Spleen (tissue), 11 donors: Measurements from ENCODE around the gene POMT2. TPM values are rescaled to one million over a fixed set of nuclear protein-coding genes. Genes with fewer than 3 reads are reported as not detected.

Source experiments
- DNase-seq: peaks from one replicate; pipeline ENCODE4 v3.0.0-alpha.2; 2020
- H3K27ac ChIP-seq, 8 donors: fragments of 200-600 bp; sonication (generic) in 7 of 8; 1 replicate in 4 of 8; 2 replicates in 4 of 8; pipeline versions ENCODE4 v1.5.0 to v1.8.0; 2016 to 2021; ENCODE audit warnings: inconsistent platforms in 4 of 8, mild to moderate bottlenecking in 4 of 8, moderate library complexity in 1 of 8
- H3K27me3 ChIP-seq, 7 donors: fragments of 200-600 bp; sonication (generic) in 6 of 7; replicated peaks in 1 of 7; 1 replicate in 4 of 7; 2 replicates in 3 of 7; pipeline versions ENCODE4 v1.5.0 to v1.8.0; 2016 to 2021; ENCODE audit warnings: inconsistent platforms in 3 of 7, mild to moderate bottlenecking in 1 of 7
- H3K36me3 ChIP-seq, 6 donors: fragments of 200-600 bp; sonication (generic) in 5 of 6; 1 replicate in 4 of 6; 2 replicates in 2 of 6; pipeline versions ENCODE4 v1.5.0 to v1.8.0; 2016 to 2021; ENCODE audit warnings: inconsistent platforms in 2 of 6
- H3K4me1 ChIP-seq, 6 donors: fragments of 200-600 bp; sonication (generic) in 5 of 6; 1 replicate in 3 of 6; 2 replicates in 3 of 6; pipeline versions ENCODE4 v1.5.0 to v1.8.0; 2016 to 2021; ENCODE audit warnings: inconsistent platforms in 3 of 6
- H3K4me3 ChIP-seq, 8 donors: fragments of 200-600 bp; sonication (generic) in 7 of 8; 1 replicate in 4 of 8; 2 replicates in 4 of 8; pipeline versions ENCODE4 v1.5.0 to v1.8.0; 2016 to 2021; ENCODE audit warnings: inconsistent platforms in 4 of 8, mild to moderate bottlenecking in 4 of 8, moderate library complexity in 2 of 8
- H3K9me3 ChIP-seq, 8 donors: fragments of 200-600 bp; sonication (generic) in 7 of 8; 1 replicate in 4 of 8; 2 replicates in 4 of 8; pipeline versions ENCODE4 v1.5.0 to v1.8.0; 2016 to 2021; ENCODE audit warnings: inconsistent platforms in 4 of 8
- POLR2A ChIP-seq, 3 donors: fragments of 450-650 bp; IDR thresholded peaks; one replicate each; pipeline ENCODE4 v1.5.1; 2017; ENCODE audit warnings: antibody characterized with exemption in 3 of 3, mild to moderate bottlenecking in 1 of 3
- POLR2AphosphoS5 ChIP-seq, 3 donors: sonication (generic); formaldehyde crosslinking; IDR thresholded peaks; one replicate each; pipeline ENCODE4 v1.5.1; 2017; ENCODE audit warnings: antibody characterized with exemption in 3 of 3
- WGBS, 5 donors: extraction: QIAGEN DNeasy Blood & Tissue Kit in 3 of 5; methylation state at CpG; one replicate each; pipeline versions ENCODE4 v1.1.5 to v1.1.7; 2013 to 2018; 5-methylcytosine and 5-hydroxymethylcytosine counted together
- intact Hi-C: fragments of 100-400 bp; cut with DNase I; formaldehyde crosslinking; loops from one replicate; pipeline ENCODE4 v1.15.0; 2023; ENCODE audit warnings: low total_unique reads
- polyA plus RNA-seq, 3 donors: library from polyadenylated mRNA; stranded (reverse); fragments of 200-250 nt; gene quantifications; one replicate each; pipeline ENCODE4 v1.2.1, GENCODE V29; 2013
- total RNA-seq, 7 donors: library from RNA; depleted of rRNA in 3 of 7; stranded (reverse); fragments of >200 nt in 3 of 7; fragmentation: NEBNext Ultra II Directional in 4 of 7; extraction: Animal tissue kit (Norgen Biotek cat#: 25700) in 4 of 7; gene quantifications; one replicate each; pipeline versions ENCODE4 v1.1.0 to v1.2.1, GENCODE V29; 2016 to 2021
- TF ChIP-seq, protein P1 (sequence below), 11 experiments: fragments of 200-600 bp in 7 of 11; fragments of 450-650 bp in 4 of 11; sonication (generic) in 4 of 11; IDR thresholded peaks in 8 of 11; conservative IDR thresholded peaks in 3 of 11; 1 replicate in 7 of 11; 2 replicates in 4 of 11; pipeline versions ENCODE4 v1.4.0 to v1.8.0; 2016 to 2021; ENCODE audit warnings: antibody characterized with exemption in 11 of 11, inconsistent platforms in 4 of 11, mild to moderate bottlenecking in 1 of 11
- donor health status: healthy with polysubstance abuse.
- donor health status: DM: no; HTN: no; CAD: no; lungs with moderate emphysema.
- donor health status: DM: no; HTN: no; CAD: no.
- donor health status: Bipolar disorder and iron deficiency.
- donor health status: healthy.
- donor health status: DM: no; HTN: no; CAD: no.
- donor health status: DM: yes; HTN: yes; CAD: no.

POMT2 gene
- total and polyA plus RNA-seq, 10 donors, result 5.4 to 23.6 (median 16.6) TPM

DNA sequence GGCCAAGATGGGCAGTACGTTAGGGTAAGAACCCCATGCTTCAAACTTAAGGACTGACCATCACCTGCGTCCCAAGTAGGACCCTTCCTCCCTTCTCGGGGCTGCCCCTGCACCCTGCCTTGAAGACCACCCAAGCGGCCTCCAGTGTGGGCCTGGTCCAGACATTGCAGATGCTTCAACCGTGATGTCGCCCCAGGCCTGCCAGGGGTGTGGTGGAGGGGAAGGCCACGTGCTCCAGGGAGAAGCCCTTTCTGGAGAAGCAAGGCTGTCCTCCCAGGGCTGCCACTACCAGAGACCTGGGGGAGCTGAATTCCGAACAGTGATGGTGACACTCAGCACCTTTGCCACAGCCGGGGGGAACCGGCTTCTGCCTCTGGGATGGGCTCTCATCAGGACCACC is 63.0 kb downstream of the POMT2 start:
- DNase-seq, result no peak
- Histone ChIP-seq H3K27ac (no peak overlapping the region), H3K9me3 (no peaks in the 10 kb centered on the region), H3K4me3 (no peak overlapping the region), H3K27me3 (peaks cover 0 to 31% (median 0%) of the 10 kb centered on the region in 7 donors), H3K36me3 (no peaks in the 10 kb centered on the region), H3K4me1 (no peaks in the 10 kb centered on the region)
- 83 to 94% (median 91%) methylated on average over 4 to 10 of the region's 10 CpGs for WGBS, 5 donors
- intact Hi-C loops, result no loop called here
- no peak for TF ChIP-seq POLR2A (IDR thresholded peaks at IDR 0.05)
- TF ChIP-seq, protein P1, sequence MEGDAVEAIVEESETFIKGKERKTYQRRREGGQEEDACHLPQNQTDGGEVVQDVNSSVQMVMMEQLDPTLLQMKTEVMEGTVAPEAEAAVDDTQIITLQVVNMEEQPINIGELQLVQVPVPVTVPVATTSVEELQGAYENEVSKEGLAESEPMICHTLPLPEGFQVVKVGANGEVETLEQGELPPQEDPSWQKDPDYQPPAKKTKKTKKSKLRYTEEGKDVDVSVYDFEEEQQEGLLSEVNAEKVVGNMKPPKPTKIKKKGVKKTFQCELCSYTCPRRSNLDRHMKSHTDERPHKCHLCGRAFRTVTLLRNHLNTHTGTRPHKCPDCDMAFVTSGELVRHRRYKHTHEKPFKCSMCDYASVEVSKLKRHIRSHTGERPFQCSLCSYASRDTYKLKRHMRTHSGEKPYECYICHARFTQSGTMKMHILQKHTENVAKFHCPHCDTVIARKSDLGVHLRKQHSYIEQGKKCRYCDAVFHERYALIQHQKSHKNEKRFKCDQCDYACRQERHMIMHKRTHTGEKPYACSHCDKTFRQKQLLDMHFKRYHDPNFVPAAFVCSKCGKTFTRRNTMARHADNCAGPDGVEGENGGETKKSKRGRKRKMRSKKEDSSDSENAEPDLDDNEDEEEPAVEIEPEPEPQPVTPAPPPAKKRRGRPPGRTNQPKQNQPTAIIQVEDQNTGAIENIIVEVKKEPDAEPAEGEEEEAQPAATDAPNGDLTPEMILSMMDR (IDR thresholded peaks at IDR 0.05 in 8 of 11, conservative IDR thresholded peaks at IDR 0.05 in 3 of 11), result no peak
- no peak for TF ChIP-seq POLR2AphosphoS5 (IDR thresholded peaks at IDR 0.05)

DNA sequence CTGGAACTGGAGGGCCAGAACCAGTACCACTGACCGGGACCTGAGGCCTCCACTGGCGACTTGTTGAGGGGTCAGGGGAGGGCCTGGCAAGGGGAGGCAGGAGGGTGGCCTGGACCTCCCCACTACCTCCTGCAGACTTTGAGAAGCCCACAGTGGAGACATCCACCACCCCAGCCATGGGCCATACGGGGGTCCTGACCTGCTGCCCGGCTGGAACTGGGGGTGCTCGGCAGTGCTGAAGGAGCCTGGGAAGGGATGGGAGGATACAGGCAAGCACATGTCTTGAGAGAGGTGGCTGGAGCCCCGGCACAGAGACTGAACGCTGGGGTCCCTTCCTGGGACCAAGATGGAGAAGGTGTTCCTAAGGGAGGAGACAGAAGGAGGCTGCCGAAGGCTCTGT is 64.0 kb downstream of the POMT2 start:
- WGBS, 5 donors, result 84 to 98% (median 91%) methylated on average over 8 of the region's 8 CpGs
- no peaks in the 10 kb centered on the region for H3K36me3 ChIP-seq
- H3K27me3 ChIP-seq, result peaks cover 0 to 31% (median 0%) of the 10 kb centered on the region in 7 donors
- no peak for DNase-seq
- TF ChIP-seq POLR2AphosphoS5 (IDR thresholded peaks at IDR 0.05), result no peak
- TF ChIP-seq, protein P1 (IDR thresholded peaks at IDR 0.05 in 8 of 11, conservative IDR thresholded peaks at IDR 0.05 in 3 of 11), result no peak
- no peak for TF ChIP-seq POLR2A (IDR thresholded peaks at IDR 0.05)
- H3K9me3 ChIP-seq, result no peaks in the 10 kb centered on the region
- H3K4me1 ChIP-seq, result no peaks in the 10 kb centered on the region
- H3K27ac ChIP-seq, result no peak overlapping the region
- H3K4me3 ChIP-seq, result no peak overlapping the region
- intact Hi-C loops, result no loop called here

DNA sequence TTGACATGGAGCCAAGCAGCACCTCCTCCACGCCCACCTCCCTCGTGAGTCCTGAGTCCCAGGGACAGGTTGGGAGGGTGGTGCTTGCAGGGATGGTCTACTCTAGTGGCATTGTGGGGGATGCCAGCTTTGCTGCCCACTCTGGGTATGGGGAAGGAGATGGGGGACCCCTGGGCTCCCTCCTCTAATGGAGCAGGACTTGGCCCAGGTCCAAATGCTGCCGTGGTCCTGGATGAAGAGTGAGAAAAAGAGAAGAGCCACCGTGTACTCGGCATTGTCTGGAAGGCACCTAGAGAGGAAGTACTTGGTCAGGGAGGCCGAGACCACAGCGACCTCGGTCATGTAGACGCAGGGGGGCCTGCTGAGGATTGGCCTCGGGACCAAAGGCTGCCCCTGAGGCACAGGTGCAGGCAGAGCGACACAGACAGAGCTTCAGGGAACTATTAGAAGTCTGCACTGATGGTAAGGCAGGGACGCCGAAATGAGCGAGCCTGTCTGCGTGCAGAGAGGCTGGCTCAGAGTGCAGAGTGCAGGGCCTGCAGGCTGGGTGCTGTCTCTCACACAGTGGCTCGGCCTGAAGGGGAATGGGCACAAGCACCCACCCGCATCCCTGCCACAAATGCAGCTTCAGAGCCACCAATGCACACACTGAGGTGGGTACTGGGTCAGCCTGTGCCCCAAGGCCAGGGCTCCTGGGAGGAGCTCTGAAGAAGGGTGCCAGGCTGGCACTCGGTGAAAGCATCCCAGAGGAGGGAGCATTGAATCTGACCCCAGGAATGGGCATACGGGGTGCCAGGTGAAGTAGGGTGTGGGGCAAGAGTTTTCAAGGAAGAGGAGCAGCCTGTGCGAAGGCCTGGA is 67.1 kb downstream of the POMT2 start:
- Histone ChIP-seq H3K27ac (no peak overlapping the region), H3K4me3 (no peak overlapping the region), H3K27me3 (peaks cover 0 to 8% (median 0%) of the 10 kb centered on the region in 7 donors), H3K9me3 (no peaks in the 10 kb centered on the region), H3K4me1 (no peaks in the 10 kb centered on the region), H3K36me3 (no peaks in the 10 kb centered on the region)
- WGBS, 5 donors, result 47 to 57% (median 50%) methylated on average over 17 to 20 of the region's 20 CpGs
- DNase-seq, result no peak
- intact Hi-C loops, result no loop called here
- no peak for TF ChIP-seq POLR2AphosphoS5 (IDR thresholded peaks at IDR 0.05)
- TF ChIP-seq, protein P1 (IDR thresholded peaks at IDR 0.05 in 8 of 11, conservative IDR thresholded peaks at IDR 0.05 in 3 of 11), result no peak
- no peak for TF ChIP-seq POLR2A (IDR thresholded peaks at IDR 0.05)

DNA sequence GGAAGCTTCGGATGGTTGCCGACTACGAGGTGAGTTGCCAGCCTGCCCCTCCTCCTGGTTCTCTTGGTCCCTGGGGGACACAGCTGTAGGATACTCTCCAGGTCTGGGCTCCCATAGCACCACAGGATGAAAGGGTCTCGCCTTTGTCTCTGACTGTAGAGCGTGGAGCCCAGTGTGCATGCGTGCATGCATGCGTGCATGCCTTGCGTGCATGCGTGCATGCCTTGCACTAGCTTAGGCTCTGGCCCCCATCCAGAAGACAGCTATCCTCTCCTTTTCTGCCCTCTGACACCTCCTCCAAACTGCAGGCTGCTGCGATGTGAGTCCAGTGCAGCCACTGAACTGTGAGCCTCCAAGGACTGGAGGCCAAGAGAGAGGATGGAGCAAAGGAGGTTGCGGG is 68.8 kb downstream of the POMT2 start:
- TF ChIP-seq, protein P1 (IDR thresholded peaks at IDR 0.05 in 8 of 11, conservative IDR thresholded peaks at IDR 0.05 in 3 of 11), result no peak
- no peak for TF ChIP-seq POLR2A (IDR thresholded peaks at IDR 0.05)
- TF ChIP-seq POLR2AphosphoS5 (IDR thresholded peaks at IDR 0.05), result no peak
- intact Hi-C loops, result no loop called here
- no peak for DNase-seq

More for the DNA sequence above, 68.8 kb downstream of the POMT2 start:
- Histone ChIP-seq H3K9me3 (no peaks in the 10 kb centered on the region), H3K27me3 (peaks cover 0 to 6% (median 0%) of the 10 kb centered on the region in 7 donors), H3K27ac (no peak overlapping the region), H3K36me3 (no peaks in the 10 kb centered on the region), H3K4me1 (no peaks in the 10 kb centered on the region), H3K4me3 (no peak overlapping the region)
- 90 to 95% (median 92%) methylated on average over 11 of the region's 11 CpGs for WGBS, 5 donors
